ENCODE results near the gene CUTC. TPM values are rescaled to one million over a fixed set of nuclear protein-coding genes. Genes with fewer than 3 reads are reported as not detected.

Gene CUTC
- polyA plus RNA-seq, 3 donors: 17.3 to 41.9 (median 35.5) TPM

- no peaks in the 10 kb centered on the region for H3K36me3 ChIP-seq (replicated peaks in 1 of 2; ENCODE audit: control insufficient read depth in 1 of 2, insufficient read depth in 2 of 2, low read length in 2 of 2)
- peaks cover 7% of the 10 kb centered on the region for H3K4me1 Mint-ChIP-seq
- no peaks in the 10 kb centered on the region for H3K9me3 Mint-ChIP-seq
- no peaks in the 10 kb centered on the region for H3K79me2 ChIP-seq (ENCODE audit: insufficient read depth, low read length)
- no peak overlapping the region for H3K27ac ChIP-seq (ENCODE audit: low read depth in 1 of 2, low read length in 2 of 2)
- H3K36me3 Mint-ChIP-seq: no peaks in the 10 kb centered on the region
- H3K4me3 Mint-ChIP-seq: no peak overlapping the region
- peaks cover 7% of the 10 kb centered on the region in 2 donors for H3K4me1 ChIP-seq (ENCODE audit: control insufficient read depth in 1 of 2, insufficient read depth in 2 of 2, low read length in 2 of 2)
- H2AFZ ChIP-seq (ENCODE audit: insufficient read depth, low read depth, low read length, poor library complexity, severe bottlenecking): no peak overlapping the region
- no peak overlapping the region for H3K9ac ChIP-seq (ENCODE audit: insufficient read depth, low read length, poor library complexity, severe bottlenecking)
- DNase-seq: no peak
- H3K4me3 ChIP-seq (replicated peaks in 1 of 3; ENCODE audit: low read depth in 2 of 3, low read length in 3 of 3): no peak overlapping the region
- peak overlapping the region in 1 of 7 donors; percentile 38 for H3K27ac Mint-ChIP-seq
- no peak for TF ChIP-seq CTCF (IDR thresholded peaks at IDR 0.05)
- H3K9me3 ChIP-seq (replicated peaks in 1 of 2; ENCODE audit: control insufficient read depth in 1 of 2, insufficient read depth in 1 of 2, low read length in 2 of 2): no peaks in the 10 kb centered on the region
- intact Hi-C loops (cut with micrococcal nuclease): no loop called here
- H4K20me1 ChIP-seq (ENCODE audit: insufficient read depth, low read length): no peaks in the 10 kb centered on the region
- WGBS (ENCODE audit: insufficient coverage): 91% methylated on average over 4 of the region's 7 CpGs
- no peak overlapping the region for H3K4me2 ChIP-seq (replicated peaks; ENCODE audit: extremely low read depth, low read length, poor library complexity, severe bottlenecking)
- H3K27me3 ChIP-seq (ENCODE audit: control insufficient read depth in 2 of 2, insufficient read depth in 2 of 2, low read length in 2 of 2): no peaks in the 10 kb centered on the region
- H3K27me3 Mint-ChIP-seq (ENCODE audit: low read depth in 3 of 3): peaks cover 0 to under 1% (median 0%) of the 10 kb centered on the region in 3 donors
These were observed 52.1 kb downstream of the CUTC start for GRCh38 chr10:99784016-99784726.

GRCh38 chr10:99784727-99785441 lies 52.9 kb downstream of the CUTC start:
- Histone ChIP-seq H3K36me3 (replicated peaks in 1 of 2; ENCODE audit: control insufficient read depth in 1 of 2, insufficient read depth in 2 of 2, low read length in 2 of 2) (no peaks in the 10 kb centered on the region), H3K9ac (ENCODE audit: insufficient read depth, low read length, poor library complexity, severe bottlenecking) (no peak overlapping the region), H3K79me2 (ENCODE audit: insufficient read depth, low read length) (no peaks in the 10 kb centered on the region), H2AFZ (ENCODE audit: insufficient read depth, low read depth, low read length, poor library complexity, severe bottlenecking) (no peak overlapping the region), H3K4me2 (replicated peaks; ENCODE audit: extremely low read depth, low read length, poor library complexity, severe bottlenecking) (no peak overlapping the region), H3K9me3 (replicated peaks in 1 of 2; ENCODE audit: control insufficient read depth in 1 of 2, insufficient read depth in 1 of 2, low read length in 2 of 2) (no peaks in the 10 kb centered on the region), H3K4me1 (ENCODE audit: control insufficient read depth in 1 of 2, insufficient read depth in 2 of 2, low read length in 2 of 2) (peaks cover 0 to under 1% of the 10 kb centered on the region in 2 donors), H3K27ac (ENCODE audit: low read depth in 1 of 2, low read length in 2 of 2) (no peak overlapping the region), H3K4me3 (replicated peaks in 1 of 3; ENCODE audit: low read depth in 2 of 3, low read length in 3 of 3) (no peak overlapping the region), H3K27me3 (ENCODE audit: control insufficient read depth in 2 of 2, insufficient read depth in 2 of 2, low read length in 2 of 2) (no peaks in the 10 kb centered on the region), H4K20me1 (ENCODE audit: insufficient read depth, low read length) (no peaks in the 10 kb centered on the region)
- Mint-ChIP-seq H3K27ac (peak overlapping the region in 1 of 7 donors; percentile 38), H3K27me3 (ENCODE audit: low read depth in 3 of 3) (peaks cover 0 to 4% (median 0%) of the 10 kb centered on the region in 3 donors), H3K4me3 (no peak overlapping the region), H3K36me3 (no peaks in the 10 kb centered on the region), H3K4me1 (no peaks in the 10 kb centered on the region), H3K9me3 (no peaks in the 10 kb centered on the region)
- TF ChIP-seq CTCF (IDR thresholded peaks at IDR 0.05): no peak
- intact Hi-C loops (cut with micrococcal nuclease): no loop called here
- no peak for DNase-seq
- no CpG with 5 or more reads among the region's 6 CpGs for WGBS (ENCODE audit: insufficient coverage)
